CD4-positive, alpha-beta T cell treated with Interleukin-6 for 4 hours (primary cell): ENCODE results near the gene STRA8.

Experiments
- DNase-seq: peaks from one replicate; pipeline ENCODE4 v3.0.0-alpha.2; 2020; ENCODE audit warnings: mixed read lengths

STRA8 gene

GRCh38 chr7:135239263-135239662 lies 5.6 kb downstream of the STRA8 start:
- DNase-seq: no peak

- no peak for DNase-seq
Measured at GRCh38 chr7:135240441-135240840, 6.8 kb downstream of the STRA8 start.

- no peak for DNase-seq
Measured at GRCh38 chr7:135242096-135242684, 8.6 kb downstream of the STRA8 start.

GRCh38 chr7:135245226-135246190 lies 11.9 kb downstream of the STRA8 start:
- DNase-seq: no peak

GRCh38 chr7:135246191-135246825 lies 12.7 kb downstream of the STRA8 start:
- no peak for DNase-seq

- DNase-seq: no peak
Measured at GRCh38 chr7:135247746-135248471, 14.3 kb downstream of the STRA8 start.

GRCh38 chr7:135248546-135248945 lies 14.9 kb downstream of the STRA8 start:
- DNase-seq: no peak

- no peak for DNase-seq
Measured at GRCh38 chr7:135251496-135252391, 18.1 kb downstream of the STRA8 start.

- DNase-seq: no peak
Measured at GRCh38 chr7:135253851-135254771, 20.5 kb downstream of the STRA8 start.

GRCh38 chr7:135257790-135258189 lies 24.2 kb downstream of the STRA8 start:
- DNase-seq: no peak

GRCh38 chr7:135258585-135258984 lies 24.9 kb downstream of the STRA8 start:
- DNase-seq: no peak

GRCh38 chr7:135259702-135260101 lies 26.1 kb downstream of the STRA8 start:
- no peak for DNase-seq

- no peak for DNase-seq
Measured at GRCh38 chr7:135260470-135260869, 26.8 kb downstream of the STRA8 start.

GRCh38 chr7:135260930-135261721 lies 27.5 kb downstream of the STRA8 start:
- no peak for DNase-seq

- no peak for DNase-seq
Measured at GRCh38 chr7:135262623-135263320, 29.1 kb downstream of the STRA8 start.

- no peak for DNase-seq
Measured at GRCh38 chr7:135263321-135263970, 29.8 kb downstream of the STRA8 start.

- DNase-seq: no peak
Measured at GRCh38 chr7:135265637-135266036, 32.0 kb downstream of the STRA8 start.

GRCh38 chr7:135269921-135270320 lies 36.3 kb downstream of the STRA8 start:
- no peak for DNase-seq
